WTC11 (cell line): ENCODE data around the gene BCAS3. TPM values are rescaled to one million over a fixed set of nuclear protein-coding genes. Genes with fewer than 3 reads are reported as not detected.

Experiments
- ATAC-seq: fragments of 200-7000 bp; cut with Tn5 transposase; 2 replicates; pipeline ENCODE4 v1.10.0; 2021; ENCODE audit warnings: mild to moderate bottlenecking, moderate library complexity
- CTCF ChIA-PET: fragments of 300-600 bp; sonication (Branson Sonifier 250); formaldehyde crosslinking; loops from one replicate; lab custom pipeline; 2021; ENCODE audit warnings: antibody characterized with exemption; lab: Charles Lee
- POLR2A ChIA-PET: fragments of 350-600 bp; sonication (Branson Sonifier 250); formaldehyde crosslinking; loops from one replicate; lab custom pipeline; 2021; ENCODE audit warnings: antibody characterized with exemption; lab: Charles Lee
- DNase-seq: peaks from one replicate; pipeline ENCODE4 v3.0.0; 2021; ENCODE audit warnings: low spot score
- H3K27ac Mint-ChIP-seq: 2 replicates; pipeline ENCODE4 v1.8.0; 2021; ENCODE audit warnings: mixed read lengths
- H3K27me3 Mint-ChIP-seq: 2 replicates; pipeline ENCODE4 v1.8.0; 2021; ENCODE audit warnings: low read depth, mild to moderate bottlenecking, moderate library complexity, mixed read lengths
- H3K36me3 Mint-ChIP-seq: 2 replicates; pipeline ENCODE4 v1.8.0; 2021; ENCODE audit warnings: mixed read lengths
- H3K4me1 Mint-ChIP-seq: 2 replicates; pipeline ENCODE4 v1.8.0; 2022; ENCODE audit warnings: mixed read lengths
- H3K4me3 Mint-ChIP-seq: 2 replicates; pipeline ENCODE4 v1.8.0; 2021; ENCODE audit warnings: mild to moderate bottlenecking, moderate library complexity, mixed read lengths
- H3K9me3 Mint-ChIP-seq: 2 replicates; pipeline ENCODE4 v1.8.0; 2021; ENCODE audit warnings: mixed read lengths
- AFF4 ChIP-seq: sonication (generic); formaldehyde crosslinking; IDR thresholded peaks from 2 replicates; pipeline ENCODE4 v1.8.1; 2023; ENCODE audit warnings: mild to moderate bottlenecking, missing genetic modification reagents, borderline replicate concordance
- CDX4 ChIP-seq: fragments of 250-450 bp; sonication (Bioruptor Pico); IDR thresholded peaks from 2 replicates; pipeline ENCODE4 v1.9.0; 2021; ENCODE audit warnings: moderate library complexity, mild to moderate bottlenecking, inconsistent platforms, borderline replicate concordance
- CREB1 ChIP-seq: sonication (generic); formaldehyde crosslinking; IDR thresholded peaks from 2 replicates; pipeline ENCODE4 v1.8.0; 2023; ENCODE audit warnings: mild to moderate bottlenecking, missing genetic modification reagents
- ELF4 ChIP-seq: sonication (generic); formaldehyde crosslinking; IDR thresholded peaks from 2 replicates; pipeline ENCODE4 v1.8.1; 2022; ENCODE audit warnings: low read depth, mild to moderate bottlenecking, moderate library complexity, missing genetic modification reagents
- HMGXB4 ChIP-seq: sonication (generic); formaldehyde crosslinking; IDR thresholded peaks from 2 replicates; pipeline ENCODE4 v1.8.1; 2023; ENCODE audit warnings: mild to moderate bottlenecking, moderate library complexity, missing genetic modification reagents
- IRF2 ChIP-seq: sonication (generic); formaldehyde crosslinking; IDR thresholded peaks from 2 replicates; pipeline ENCODE4 v1.8.0; 2022; ENCODE audit warnings: low read depth, missing genetic modification reagents, borderline replicate concordance
- JAZF1 ChIP-seq: fragments of 250-450 bp; sonication (Bioruptor Pico); IDR thresholded peaks from 2 replicates; pipeline ENCODE4 v1.9.0; 2021; ENCODE audit warnings: moderate library complexity, mild to moderate bottlenecking, inconsistent platforms
- MXD4 ChIP-seq: fragments of 250-450 bp; sonication (Bioruptor Pico); IDR thresholded peaks from 2 replicates; pipeline ENCODE4 v1.8.0; 2021; ENCODE audit warnings: mild to moderate bottlenecking, moderate library complexity, borderline replicate concordance
- MYBL2 ChIP-seq: sonication (generic); formaldehyde crosslinking; IDR thresholded peaks from 2 replicates; pipeline ENCODE4 v1.8.1; 2023; ENCODE audit warnings: mild to moderate bottlenecking, moderate library complexity, missing genetic modification reagents
- NFE2L1 ChIP-seq: sonication (generic); formaldehyde crosslinking; IDR thresholded peaks from 2 replicates; pipeline ENCODE4 v1.8.1; 2023; ENCODE audit warnings: missing genetic modification reagents
- NR2C2 ChIP-seq: sonication (generic); formaldehyde crosslinking; IDR thresholded peaks from 2 replicates; pipeline ENCODE4 v1.8.0; 2022; ENCODE audit warnings: mild to moderate bottlenecking, missing genetic modification reagents
- SMAD4 ChIP-seq: sonication (generic); formaldehyde crosslinking; IDR thresholded peaks from 2 replicates; pipeline ENCODE4 v1.8.0; 2022; ENCODE audit warnings: mild to moderate bottlenecking, missing genetic modification reagents
- TP53 ChIP-seq: sonication (generic); formaldehyde crosslinking; IDR thresholded peaks from 2 replicates; pipeline ENCODE4 v1.8.1; 2023; ENCODE audit warnings: mild to moderate bottlenecking, missing genetic modification reagents
- ZNF671 ChIP-seq: fragments of 250-450 bp; sonication (Bioruptor Pico); IDR thresholded peaks from 2 replicates; pipeline ENCODE4 v1.8.0; 2021; ENCODE audit warnings: mild to moderate bottlenecking
- total RNA-seq: library from RNA; stranded (reverse); gene quantifications from 3 replicates; pipeline ENCODE4 v1.2.3, GENCODE V29; 2021
- TF ChIP-seq, protein P1 (sequence below): sonication (generic); formaldehyde crosslinking; IDR thresholded peaks from 2 replicates; pipeline ENCODE4 v1.8.0; 2023; ENCODE audit warnings: missing genetic modification reagents
- TF ChIP-seq, protein P2 (sequence below): sonication (generic); formaldehyde crosslinking; IDR thresholded peaks from 2 replicates; pipeline ENCODE4 v1.8.1; 2022; ENCODE audit warnings: missing genetic modification reagents, borderline replicate concordance
- TF ChIP-seq, protein P3 (sequence below): fragments of 250-450 bp; sonication (Bioruptor Pico); IDR thresholded peaks from 2 replicates; pipeline ENCODE4 v2.1.2; 2022; ENCODE audit warnings: mild to moderate bottlenecking, moderate library complexity
- TF ChIP-seq, protein P4 (sequence below): fragments of 250-450 bp; sonication (Bioruptor Pico); conservative IDR thresholded peaks from 2 replicates; pipeline ENCODE4 v1.9.0; 2021; ENCODE audit warnings: mild to moderate bottlenecking

BCAS3 gene
- total RNA-seq, 1 experiment from 2014 or later: 15.5 TPM

- no peaks in the 10 kb centered on the region for H3K27me3 Mint-ChIP-seq
- no peaks in the 10 kb centered on the region; the same call in none of the 2 replicates for H3K4me1 Mint-ChIP-seq
- peaks cover 27% of the 10 kb centered on the region for H3K36me3 Mint-ChIP-seq
- ChIA-PET CTCF (no interaction called here), POLR2A (no interaction called here)
- no peak overlapping the region for H3K4me3 Mint-ChIP-seq
- DNase-seq (no peak), ATAC-seq (no peak)
- TF ChIP-seq MYBL2 (CRISPR knock-in tag) (no peak), IRF2 (no peak), NR2C2 (CRISPR knock-in tag) (no peak), MXD4 (CRISPR knock-in tag) (no peak), JAZF1 (no peak), HMGXB4 (CRISPR knock-in tag) (no peak), NFE2L1 (no peak), CREB1 (CRISPR knock-in tag) (no peak), ZNF671 (CRISPR knock-in tag) (no peak), TP53 (CRISPR knock-in tag) (no peak), ELF4 (CRISPR knock-in tag) (no peak), AFF4 (CRISPR knock-in tag) (no peak), CDX4 (CRISPR knock-in tag) (no peak), SMAD4 (CRISPR knock-in tag) (no peak)
- TF ChIP-seq, protein P1, sequence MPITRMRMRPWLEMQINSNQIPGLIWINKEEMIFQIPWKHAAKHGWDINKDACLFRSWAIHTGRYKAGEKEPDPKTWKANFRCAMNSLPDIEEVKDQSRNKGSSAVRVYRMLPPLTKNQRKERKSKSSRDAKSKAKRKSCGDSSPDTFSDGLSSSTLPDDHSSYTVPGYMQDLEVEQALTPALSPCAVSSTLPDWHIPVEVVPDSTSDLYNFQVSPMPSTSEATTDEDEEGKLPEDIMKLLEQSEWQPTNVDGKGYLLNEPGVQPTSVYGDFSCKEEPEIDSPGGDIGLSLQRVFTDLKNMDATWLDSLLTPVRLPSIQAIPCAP: no peak
- TF ChIP-seq, protein P2, sequence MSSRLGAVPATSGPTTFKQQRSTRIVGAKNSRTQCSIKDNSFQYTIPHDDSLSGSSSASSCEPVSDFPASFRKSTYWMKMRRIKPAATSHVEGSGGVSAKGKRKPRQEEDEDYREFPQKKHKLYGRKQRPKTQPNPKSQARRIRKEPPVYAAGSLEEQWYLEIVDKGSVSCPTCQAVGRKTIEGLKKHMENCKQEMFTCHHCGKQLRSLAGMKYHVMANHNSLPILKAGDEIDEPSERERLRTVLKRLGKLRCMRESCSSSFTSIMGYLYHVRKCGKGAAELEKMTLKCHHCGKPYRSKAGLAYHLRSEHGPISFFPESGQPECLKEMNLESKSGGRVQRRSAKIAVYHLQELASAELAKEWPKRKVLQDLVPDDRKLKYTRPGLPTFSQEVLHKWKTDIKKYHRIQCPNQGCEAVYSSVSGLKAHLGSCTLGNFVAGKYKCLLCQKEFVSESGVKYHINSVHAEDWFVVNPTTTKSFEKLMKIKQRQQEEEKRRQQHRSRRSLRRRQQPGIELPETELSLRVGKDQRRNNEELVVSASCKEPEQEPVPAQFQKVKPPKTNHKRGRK (CRISPR knock-in tag): no peak
- TF ChIP-seq, protein P3, sequence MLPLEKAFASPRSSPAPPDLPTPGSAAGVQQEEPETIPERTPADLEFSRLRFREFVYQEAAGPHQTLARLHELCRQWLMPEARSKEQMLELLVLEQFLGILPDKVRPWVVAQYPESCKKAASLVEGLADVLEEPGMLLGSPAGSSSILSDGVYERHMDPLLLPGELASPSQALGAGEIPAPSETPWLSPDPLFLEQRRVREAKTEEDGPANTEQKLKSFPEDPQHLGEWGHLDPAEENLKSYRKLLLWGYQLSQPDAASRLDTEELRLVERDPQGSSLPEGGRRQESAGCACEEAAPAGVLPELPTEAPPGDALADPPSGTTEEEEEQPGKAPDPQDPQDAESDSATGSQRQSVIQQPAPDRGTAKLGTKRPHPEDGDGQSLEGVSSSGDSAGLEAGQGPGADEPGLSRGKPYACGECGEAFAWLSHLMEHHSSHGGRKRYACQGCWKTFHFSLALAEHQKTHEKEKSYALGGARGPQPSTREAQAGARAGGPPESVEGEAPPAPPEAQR (CRISPR knock-in tag): no peak
- TF ChIP-seq, protein P4, sequence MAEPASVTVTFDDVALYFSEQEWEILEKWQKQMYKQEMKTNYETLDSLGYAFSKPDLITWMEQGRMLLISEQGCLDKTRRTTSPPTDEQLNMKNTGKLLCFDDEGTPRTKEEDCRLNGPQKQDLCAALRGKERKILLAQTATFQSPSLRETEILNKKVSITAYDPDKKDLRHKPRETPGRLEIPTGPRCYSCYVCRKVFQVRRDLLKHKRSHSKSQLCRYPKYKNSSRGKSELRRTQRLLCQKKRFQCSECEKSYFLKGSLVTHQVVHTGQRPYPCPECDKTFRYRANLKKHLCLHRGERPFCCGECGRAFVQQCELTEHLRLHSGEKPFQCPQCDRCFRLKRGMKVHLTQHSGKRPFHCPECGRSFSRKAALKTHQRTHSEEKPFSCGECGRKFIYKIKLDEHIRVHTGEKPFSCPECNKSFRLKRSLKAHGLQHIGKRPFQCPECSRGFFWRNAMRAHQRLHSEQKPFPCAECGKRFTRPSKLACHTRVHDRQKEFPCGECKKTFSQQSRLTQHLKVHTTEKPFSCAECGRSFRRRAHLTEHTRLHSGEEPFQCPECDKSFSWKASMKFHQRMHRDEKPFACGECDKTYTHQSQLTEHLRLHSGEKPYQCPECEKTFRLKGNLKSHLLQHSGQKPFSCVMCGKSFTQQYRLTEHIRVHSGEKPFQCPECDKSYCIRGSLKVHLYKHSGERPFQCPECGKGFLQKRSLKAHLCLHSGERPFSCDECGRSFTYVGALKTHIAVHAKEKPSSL (CRISPR knock-in tag): no peak
- no peaks in the 10 kb centered on the region; the same call in 1 of the 2 replicates for H3K9me3 Mint-ChIP-seq
- H3K27ac Mint-ChIP-seq: no peak overlapping the region
Observed at GRCh38 chr17:60646701-60647100, 30.9 kb upstream of the BCAS3 start.
